Hematopoietic multipotent progenitor cell (in vitro differentiated cells): ENCODE data around the gene HECTD4. TPM values are rescaled to one million over a fixed set of nuclear protein-coding genes. Genes with fewer than 3 reads are reported as not detected.
"Not testable (repeated sequence)": the region's sequence is repeated elsewhere in the genome, so short reads cannot be mapped to it uniquely, and the experiment has no call there.

Experiments used
- DNase-seq, 3 donors: peaks; one replicate each; pipeline ENCODE4 v3.0.0-alpha.2; 2011 to 2015; ENCODE audit warnings: low read depth in 2 of 3, low spot score in 2 of 3
- total RNA-seq: library from RNA; depleted of rRNA; stranded (reverse); fragments of >200 nt; gene quantifications from one replicate; pipeline ENCODE4 v1.2.3, GENCODE V29; 2012

Gene HECTD4
- total RNA-seq, 1 donor = 39.0 TPM

- no peak for DNase-seq
Measured at GRCh38 chr12:112285600-112286401, 96.4 kb downstream of the HECTD4 start.

GRCh38 chr12:112283546-112283945 lies 98.7 kb downstream of the HECTD4 start:
- DNase-seq = no peak

- DNase-seq = no peak
Measured at GRCh38 chr12:112282920-112283319, 99.3 kb downstream of the HECTD4 start.

- DNase-seq = no peak
Measured at GRCh38 chr12:112275836-112276235, 106.4 kb downstream of the HECTD4 start.

- no peak for DNase-seq
Measured at GRCh38 chr12:112275207-112275606, 107.0 kb downstream of the HECTD4 start.

DNA sequence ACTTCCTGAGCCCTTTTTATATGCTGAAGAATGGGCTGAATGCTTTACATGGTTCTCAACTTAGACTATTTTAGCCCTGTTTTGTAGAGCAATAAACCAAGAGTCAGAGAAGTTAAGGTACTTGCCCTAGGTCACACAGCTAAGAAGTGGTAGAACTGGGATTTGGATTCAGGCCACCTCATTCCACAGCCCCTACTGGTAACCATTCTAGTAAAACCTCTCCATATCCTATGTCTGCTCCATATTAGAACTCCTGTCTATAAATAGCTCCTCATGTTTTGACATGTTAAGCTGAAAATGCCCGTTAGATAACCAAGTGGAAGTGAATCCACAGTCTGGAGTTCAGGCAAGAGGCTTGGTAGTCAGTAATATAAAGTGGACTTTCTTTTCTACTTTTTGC lies 111.6 kb downstream of the HECTD4 start:
- no peak for DNase-seq

GRCh38 chr12:112266473-112266872 lies 115.8 kb downstream of the HECTD4 start:
- no peak for DNase-seq

- DNase-seq = no peak
Measured at GRCh38 chr12:112261559-112261958, 120.7 kb downstream of the HECTD4 start.

DNA sequence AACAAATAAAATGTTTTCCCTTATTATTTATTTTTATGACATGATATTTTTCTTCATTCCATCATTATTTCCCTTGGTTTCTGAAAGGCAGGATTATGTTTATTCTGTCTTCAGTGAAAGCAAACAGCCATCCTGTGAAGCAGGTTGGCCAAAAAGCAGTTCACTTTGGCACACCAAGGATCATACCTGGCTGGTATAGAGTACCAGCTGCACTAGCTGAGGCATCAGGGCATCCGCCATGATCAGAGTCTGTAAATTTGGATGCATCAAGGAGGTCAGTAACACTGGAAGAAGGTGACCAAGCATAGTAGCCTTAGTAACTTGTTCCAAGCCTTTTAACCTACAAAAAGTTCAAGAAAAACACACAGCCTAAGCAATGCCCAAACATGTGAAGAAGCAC lies 123.3 kb downstream of the HECTD4 start:
- no peak for DNase-seq

DNA sequence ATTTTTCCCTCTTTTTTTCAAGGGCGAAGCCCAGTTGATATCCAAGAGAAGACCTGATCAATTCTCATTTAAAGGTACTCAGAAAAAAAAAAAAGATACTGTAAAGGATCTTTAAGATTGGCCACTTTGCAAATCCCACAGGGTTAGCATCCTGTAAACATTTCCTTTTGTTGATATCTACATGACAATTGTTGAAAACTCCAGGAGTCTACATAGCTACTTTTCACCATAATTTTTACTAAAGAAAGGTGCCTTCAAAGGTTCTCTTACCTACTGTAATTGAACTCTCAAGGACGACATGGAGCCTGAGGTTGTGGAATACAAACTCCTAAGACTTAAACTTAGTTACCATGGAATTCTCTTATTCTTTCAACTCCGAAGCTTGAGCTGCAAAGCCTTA lies 125.5 kb downstream of the HECTD4 start:
- no peak for DNase-seq

- no peak for DNase-seq
Measured at GRCh38 chr12:112252184-112252583, 130.0 kb downstream of the HECTD4 start.

GRCh38 chr12:112244902-112245301 lies 137.3 kb downstream of the HECTD4 start:
- not testable (repeated sequence) for DNase-seq

DNA sequence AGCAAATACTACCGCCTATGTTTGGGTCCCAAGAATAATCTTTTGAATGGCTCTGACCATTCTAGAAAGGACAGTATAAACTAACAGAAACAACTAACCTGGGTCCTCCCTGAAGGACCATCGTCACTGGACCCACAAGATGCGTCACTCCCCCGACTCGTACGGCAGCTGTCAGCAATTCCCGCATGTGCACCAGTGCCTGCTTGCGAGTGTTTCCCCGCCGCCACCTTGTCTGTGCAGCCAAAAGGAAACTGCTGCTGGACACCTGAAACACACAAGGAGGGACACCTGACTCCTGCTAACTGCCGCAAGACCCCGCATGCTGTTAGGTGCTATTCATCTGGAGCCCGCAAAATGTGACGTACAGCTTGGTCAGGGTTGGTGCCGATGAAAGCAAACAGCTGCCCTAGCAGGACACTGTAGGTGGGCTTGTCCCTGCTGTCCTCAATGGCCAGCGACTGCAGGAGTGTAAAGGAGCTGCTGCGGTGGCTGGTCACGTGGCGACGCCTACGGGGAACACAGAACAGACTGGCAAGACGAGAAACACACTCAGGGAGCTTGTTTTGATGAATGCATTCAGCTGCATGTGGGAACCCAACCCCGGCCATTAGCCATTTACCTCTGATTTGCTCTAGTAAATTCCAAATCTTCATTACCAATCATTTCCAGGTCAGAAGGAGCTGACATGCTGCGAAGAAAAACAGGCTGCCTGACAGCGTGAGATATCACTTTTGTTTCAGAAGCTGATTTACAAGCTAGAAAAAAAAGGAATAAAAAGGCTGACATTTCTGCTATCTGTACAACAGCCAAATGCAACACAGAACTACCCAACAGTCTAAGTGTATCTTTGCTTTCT lies 138.7 kb downstream of the HECTD4 start:
- no peak for DNase-seq

DNA sequence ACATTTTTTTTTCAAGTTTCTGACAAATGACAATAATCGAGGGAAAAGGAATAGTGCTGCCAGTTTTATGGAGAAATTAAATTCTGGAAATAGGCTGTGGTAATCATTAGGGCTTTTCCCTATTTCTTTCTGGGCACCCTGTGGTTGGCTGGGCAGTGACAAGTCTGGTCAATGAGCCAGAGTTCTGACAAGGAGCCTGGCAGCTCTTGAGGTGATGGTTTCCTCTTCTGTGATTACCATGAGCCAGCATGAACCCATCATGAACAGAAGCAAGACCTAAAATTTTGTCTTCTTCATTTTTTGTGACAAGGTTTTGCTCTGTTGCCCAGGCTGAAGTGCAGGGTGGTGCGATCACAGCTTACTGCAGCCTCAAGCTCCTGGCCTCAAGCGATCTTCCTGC lies 141.1 kb downstream of the HECTD4 start:
- no peak for DNase-seq

DNA sequence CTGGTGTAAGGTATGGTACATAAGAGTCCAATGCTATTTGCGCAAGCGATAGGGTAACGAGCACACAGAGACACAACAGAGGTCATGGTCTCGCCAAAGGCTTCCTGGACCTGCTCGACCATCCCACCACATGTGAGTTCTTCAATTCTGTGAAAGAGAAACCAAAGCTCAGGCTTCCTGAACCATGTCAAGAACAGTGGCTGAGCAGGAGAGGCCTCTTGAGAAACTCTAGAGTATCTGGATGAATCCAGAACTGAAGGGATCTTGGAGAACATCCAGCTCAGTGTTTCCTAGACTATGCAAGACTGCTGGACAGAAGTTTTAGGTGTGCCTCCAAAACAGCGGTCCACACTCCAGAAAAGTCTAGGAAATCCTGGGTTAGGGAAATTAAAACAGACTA lies 142.3 kb downstream of the HECTD4 start:
- no peak for DNase-seq

DNA sequence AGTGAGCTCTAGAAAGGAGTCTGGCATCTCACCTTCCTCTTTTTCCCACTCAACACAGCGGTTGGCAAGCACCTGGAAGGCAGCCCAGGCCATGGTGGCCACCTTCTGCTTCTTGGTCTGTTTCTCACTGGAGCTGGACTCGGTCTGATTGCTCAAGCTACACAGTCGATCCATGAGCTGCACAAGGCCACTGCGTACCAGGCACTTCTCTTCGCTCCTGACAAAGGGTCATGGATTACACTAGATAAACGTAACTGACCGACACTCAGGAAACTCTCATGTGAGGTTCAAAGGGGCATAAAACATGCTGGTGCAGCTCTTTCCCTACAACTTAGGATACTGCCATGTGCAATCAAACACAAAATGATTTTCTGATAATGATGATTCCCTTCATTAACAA lies 143.2 kb downstream of the HECTD4 start:
- DNase-seq = no peak

- DNase-seq = no peak
Measured at GRCh38 chr12:112238441-112238840, 143.8 kb downstream of the HECTD4 start.

DNA sequence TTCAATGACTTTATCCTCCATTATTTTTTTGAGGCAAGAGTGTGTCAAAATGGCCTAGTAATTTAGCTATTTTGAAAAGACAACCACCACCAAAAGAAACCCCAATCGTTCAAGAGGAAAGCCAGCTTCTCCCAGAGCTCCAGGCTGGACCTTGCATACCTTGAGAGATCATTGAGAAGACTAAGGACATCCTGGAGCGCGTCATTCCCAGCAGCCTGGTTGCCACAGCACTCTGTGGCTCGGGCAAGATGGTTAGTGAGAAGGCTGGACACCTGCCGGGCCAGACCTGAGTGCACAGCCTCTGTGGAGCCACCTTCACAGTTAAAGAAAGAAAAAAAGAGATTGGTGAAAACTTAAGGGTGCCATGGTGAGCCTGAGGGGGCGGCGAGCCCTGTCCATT lies 145.4 kb downstream of the HECTD4 start:
- DNase-seq = no peak

- DNase-seq = no peak
Measured at GRCh38 chr12:112236386-112236785, 145.8 kb downstream of the HECTD4 start.

DNA sequence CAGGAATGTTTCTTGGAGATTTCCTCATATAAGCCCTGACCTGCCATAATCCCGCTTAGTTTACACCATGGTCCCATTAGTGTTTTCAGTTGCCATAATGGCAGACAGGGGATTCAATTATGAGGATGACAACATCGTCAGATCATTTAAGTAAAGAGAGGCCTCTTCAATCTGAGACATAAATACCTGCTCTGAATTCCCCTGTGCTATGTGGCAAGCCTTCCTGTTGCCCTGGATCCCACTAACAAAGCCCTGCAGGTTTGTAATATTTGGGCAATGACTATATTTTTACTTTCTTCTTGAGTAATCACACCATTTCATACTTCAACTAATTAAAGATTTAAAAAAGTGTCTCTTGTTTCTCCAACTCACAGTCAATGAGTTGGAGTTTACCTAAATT lies 147.9 kb downstream of the HECTD4 start:
- no peak for DNase-seq

DNA sequence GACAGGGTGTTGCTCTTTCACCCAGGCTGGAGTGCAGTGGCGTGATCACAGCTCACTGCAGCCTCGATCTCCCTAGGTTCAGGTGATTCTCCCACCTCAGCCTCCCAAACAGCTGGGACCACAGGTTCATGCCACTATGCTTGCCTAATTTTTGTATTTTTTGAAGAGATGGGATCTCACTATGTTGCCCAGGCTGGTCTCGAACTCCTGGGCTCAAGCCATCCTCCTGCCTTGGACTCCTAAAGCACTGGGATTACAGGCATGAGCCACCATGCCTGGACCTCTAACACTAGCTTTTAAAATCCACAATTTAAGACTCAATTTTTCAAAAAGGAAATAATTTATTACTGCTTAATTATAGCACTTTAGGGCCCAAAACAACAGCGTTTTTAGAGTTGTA lies 149.0 kb downstream of the HECTD4 start:
- DNase-seq = no peak

DNA sequence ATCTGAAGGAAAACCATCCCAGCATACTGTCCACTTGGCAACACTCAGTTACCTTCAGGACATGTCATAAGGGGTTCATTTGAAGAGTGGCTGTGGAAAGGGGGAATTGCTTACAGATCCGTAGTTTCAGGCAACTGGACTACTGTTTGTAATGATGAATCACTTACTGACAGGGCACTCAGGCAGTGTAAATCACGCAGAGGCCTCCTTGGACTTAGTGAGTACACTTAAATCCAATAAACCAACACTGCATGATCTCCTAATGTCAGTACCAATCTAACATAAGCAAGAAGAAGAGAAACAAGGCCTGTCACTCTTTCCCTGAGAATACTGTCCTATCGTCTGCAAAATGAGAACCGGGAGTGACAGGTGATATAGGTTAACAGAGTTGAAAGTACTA lies 152.1 kb downstream of the HECTD4 start:
- no peak for DNase-seq
